ENCODE measurements around the gene ZFAND4.

- TF ChIP-seq EZH2 (IDR thresholded peaks at IDR 0.05; ENCODE audit: low read length, missing control alignments): no peak
- no peak for TF ChIP-seq CTCF (conservative IDR thresholded peaks at IDR 0.05 in 1 of 2, IDR thresholded peaks at IDR 0.05 in 1 of 2; ENCODE audit: low read depth in 1 of 2, low read length in 2 of 2)
Measured at GRCh38 chr10:45608052-45608451, 64.5 kb downstream of the ZFAND4 start.

Data from fibroblast of lung (primary cell).